ENCODE measurements around the gene ACTL6B.

ACTL6B gene

DNA sequence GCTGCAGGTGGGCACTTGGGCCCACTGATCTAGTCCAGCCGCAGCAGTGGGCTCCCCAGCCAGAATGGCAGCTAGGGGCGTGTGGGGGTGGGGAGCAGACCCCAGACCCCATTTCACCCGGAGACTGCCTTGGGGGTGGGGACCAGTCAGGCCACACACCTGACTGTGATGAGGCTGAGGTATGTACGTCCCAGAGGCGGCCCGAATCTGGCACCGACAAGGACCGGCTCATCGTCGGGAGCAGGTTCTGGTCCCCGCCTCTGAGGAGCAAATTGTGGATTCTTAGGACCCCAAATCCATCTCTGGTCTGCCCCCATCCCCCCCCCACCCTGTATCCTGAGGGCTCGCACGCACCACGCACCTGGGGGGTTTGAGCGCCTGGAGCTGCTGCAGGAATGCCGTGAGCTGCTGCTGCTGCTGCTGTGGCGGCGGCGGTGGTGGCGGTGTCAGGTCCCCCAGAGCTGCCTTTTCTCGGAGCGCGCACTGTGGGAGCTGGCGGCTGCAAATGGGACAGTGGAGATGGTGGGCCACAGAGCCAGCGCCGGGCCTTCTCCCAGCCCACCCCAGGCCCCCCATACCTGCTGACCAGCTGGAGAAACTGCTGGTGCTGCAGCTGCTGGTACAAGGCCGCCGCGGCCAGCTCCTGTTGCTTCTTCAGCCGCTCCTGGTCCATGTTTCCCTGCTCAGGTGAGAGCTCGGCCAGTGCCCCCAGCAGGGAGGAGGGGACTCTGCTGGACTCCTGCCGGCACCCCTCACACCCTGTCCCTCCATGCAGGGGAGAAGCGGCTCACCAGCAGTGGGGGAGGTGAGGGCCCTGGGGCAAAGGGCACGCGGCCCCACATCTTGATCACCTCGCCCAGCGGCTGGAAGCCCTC is 27.6 kb upstream of the ACTL6B start:
- DNase-seq = no peak

DNA sequence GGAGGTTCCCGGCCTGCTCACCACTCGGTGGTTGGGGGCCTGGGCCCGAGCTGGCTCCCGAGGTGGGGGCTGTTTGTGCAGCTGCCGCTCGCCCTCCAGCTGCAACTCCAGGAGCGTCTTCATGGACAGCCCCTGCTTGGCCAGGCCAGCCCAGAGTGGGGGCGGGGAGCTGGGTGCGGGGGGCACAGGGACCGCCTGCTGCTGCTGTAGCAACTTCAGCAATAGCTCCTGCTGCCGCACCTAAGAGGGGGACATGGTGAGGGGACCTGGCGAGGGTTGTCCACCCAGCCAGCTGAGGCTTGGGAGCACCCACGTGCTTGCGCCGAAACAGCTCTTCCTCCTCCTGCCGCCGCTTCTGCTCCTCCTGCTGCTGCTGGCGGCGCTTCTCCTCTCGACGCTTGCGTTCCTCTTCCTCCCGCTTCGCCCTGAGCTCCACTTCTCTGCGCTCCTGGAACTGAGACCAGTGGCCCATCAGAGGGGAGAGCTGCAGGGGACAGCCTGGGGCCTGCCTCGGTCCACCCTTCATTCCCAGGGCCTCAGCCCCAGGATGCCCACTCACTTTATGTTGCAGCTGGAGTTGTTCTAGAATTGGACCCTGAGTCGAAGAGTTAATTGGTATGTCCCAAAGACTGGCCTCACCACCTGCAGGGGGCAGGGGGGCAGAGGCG is 26.9 kb upstream of the ACTL6B start:
- DNase-seq = no peak

DNA sequence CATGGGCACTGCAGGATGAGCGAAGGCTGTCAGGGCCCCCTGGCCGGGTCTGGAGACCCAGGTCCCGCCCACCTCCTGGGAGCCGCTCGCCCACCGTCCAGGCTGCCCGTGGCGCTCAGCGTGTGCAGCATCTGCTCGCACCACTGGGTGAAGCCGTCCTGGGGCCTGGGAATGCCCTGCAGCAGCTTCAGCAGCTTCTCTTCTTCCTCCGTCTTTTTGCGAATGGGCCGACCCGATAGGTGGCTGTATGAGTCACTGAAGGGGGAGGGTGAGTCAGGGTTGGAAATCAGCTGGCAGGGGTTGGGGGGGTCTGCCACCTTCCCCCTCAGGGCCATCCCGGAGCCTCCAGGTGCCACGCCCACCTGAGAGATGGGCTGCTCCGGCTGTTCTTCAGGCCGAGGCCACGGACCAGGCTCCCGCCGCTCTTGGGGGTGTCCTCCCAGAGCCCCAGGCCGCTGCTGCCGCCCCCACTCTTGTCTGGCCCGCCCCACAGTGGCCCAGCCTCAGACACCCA is 26.0 kb upstream of the ACTL6B start:
- no peak for DNase-seq

DNA sequence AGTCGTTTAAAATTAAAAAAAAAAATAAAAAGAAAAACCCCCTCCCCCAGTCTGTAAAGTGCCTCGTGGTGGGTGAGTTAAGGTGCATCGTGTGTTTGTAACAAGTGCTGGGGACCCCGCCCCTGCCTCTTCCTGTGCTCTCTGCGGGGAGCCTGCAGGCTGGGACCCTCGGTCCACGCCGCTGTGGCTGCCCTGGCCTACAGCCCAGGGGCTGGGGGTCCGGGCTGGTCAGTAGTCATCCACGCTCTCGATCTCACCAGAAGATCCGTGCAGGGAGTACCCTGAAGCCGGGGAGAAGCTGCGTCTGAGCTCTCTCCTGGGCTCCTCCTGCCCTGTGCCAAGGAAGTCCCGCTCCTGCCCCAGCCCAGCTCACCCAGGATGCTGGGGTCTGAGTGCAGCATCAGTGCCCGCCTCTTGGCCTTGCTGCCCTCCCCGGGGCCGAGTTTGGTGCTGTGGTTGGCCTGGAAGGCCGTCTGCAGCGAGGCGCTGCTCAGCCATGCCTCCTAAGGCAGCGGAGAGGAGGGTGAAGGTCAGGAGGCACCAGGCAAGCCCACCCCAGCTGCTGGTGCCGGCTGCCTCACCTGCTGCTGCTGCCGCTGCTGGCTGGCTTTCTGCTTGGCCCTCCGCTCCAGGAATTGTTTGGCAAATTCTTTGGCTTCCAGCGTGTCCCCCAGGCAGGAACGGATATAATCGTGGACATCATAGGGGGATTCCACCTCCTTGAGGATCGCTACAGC is 25.4 kb upstream of the ACTL6B start:
- no peak for DNase-seq

DNA sequence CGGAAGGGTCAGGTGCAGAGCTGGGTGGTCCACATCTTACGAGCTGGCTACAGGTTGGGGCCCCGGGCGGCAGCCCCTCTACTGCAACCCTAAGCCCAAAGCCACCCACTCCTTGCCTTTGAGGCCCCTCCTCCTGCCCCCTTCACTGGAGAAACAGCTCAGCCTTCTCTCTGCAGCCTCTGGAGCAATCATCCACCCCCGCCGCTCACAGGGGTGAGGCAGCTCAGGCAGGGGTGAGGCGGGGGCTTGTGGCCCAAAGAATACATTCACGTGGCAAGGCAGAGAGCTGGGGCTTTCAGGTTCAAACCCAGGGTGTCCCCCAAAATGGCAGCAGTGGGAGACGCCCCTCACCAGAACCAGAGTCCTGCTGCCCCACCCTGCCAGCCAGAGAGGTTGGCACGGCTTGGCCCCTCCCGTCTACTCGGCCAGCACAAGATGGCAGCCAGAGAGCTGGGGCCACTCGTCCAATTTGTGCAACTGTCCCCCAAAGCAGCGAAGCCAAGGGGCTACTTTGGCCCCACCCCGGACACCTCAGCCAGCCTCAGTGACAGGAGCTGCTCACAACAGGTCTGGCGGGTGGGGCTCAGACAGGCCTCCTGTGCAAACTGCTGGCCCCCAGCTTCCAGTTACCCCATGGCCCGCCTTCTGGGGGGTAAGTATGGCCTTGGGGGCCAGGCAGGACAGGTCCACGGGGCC is 24.5 kb upstream of the ACTL6B start:
- DNase-seq = no peak

DNA sequence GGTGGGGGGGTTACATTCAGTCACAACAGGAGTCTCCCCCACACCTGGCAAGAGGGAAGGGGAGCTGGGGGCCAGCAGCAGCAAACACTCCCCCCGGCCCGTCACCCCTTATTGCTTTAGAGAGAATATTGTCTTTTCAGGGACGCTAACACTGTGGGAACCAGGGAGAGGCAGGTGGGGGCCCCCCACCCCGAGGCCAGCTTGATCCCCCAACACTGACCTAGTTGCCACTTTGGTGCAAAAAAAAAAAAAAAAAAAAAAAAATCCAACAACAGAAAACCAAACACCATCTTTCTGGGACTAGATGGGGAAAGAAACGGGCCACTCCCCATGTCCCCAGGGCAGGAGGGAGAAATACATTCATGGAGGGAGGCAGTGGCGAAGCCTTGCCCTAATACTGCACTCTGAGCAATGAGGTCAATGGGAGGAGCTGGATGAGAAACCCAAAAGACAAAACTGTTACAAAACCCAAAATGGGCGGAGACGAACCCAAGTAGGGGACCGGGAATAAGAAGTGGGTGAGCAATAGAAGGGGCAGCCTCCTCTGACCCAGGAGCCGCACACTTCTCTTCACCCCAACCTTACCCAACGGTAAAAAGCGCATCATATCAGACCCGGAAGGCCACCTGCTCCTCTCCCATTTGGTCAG is 23.8 kb upstream of the ACTL6B start:
- DNase-seq = no peak

DNA sequence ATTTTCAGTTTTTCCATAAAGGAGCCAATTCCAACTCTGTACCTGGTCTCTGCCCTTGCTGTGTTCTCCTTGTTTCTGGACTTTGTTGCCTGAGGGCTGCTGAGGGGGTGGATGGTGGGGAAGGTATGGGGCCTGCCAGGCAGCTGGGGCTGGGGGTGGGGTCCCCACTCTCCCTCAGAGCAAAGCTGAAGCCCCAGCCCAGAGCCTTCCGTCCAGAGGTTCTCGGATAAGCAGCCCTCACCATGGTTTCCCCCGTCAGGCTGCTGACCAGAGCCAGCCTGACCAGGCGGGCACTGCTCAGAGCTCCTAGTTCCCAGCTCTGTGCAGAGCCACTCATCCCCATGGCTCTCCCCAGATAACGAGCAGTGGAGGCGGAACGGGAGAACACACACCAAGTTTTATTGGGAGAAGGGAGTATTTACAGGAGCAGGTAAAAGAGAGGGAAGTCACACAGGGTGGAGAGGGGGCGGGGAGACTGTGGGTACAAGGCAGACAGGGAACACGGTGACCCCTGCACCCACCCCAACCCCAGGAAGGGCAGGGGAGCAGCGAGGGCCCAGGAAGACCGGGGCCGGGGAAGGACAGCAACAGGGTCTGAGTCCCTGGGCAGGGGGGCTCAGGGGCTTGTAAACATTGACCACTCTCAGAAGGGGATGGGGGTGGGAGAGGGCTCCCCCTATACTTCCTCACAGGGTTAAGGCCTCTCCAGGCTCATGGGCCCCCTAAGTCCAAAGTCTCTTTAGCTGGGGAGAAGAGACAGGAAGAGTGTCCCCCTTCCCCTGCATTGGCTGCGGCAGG is 23.1 kb upstream of the ACTL6B start:
- DNase-seq = no peak

DNA sequence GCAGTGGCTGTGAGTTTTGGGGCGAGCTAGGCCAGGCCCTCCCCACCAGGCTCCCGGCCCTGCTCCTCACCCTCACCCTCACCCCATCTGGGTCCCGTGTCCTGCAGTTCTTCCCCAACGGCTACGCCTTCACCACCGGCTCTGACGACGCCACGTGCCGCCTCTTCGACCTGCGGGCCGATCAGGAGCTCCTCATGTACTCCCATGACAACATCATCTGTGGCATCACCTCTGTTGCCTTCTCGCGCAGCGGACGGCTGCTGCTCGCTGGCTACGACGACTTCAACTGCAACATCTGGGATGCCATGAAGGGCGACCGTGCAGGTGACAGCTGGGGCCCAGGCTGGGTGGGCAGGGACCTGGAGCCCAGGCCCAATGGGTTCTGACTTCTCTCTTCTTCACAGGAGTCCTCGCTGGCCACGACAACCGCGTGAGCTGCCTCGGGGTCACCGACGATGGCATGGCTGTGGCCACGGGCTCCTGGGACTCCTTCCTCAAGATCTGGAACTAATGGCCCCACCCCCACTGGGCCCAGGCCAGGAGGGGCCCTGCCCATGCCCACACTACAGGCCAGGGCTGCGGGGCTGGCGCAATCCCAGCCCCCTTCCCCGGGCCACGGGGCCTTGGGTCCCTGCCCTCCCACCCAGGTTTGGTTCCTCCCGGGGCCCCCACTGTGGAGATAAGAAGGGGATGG is 22.2 kb upstream of the ACTL6B start:
- no peak for DNase-seq

DNA sequence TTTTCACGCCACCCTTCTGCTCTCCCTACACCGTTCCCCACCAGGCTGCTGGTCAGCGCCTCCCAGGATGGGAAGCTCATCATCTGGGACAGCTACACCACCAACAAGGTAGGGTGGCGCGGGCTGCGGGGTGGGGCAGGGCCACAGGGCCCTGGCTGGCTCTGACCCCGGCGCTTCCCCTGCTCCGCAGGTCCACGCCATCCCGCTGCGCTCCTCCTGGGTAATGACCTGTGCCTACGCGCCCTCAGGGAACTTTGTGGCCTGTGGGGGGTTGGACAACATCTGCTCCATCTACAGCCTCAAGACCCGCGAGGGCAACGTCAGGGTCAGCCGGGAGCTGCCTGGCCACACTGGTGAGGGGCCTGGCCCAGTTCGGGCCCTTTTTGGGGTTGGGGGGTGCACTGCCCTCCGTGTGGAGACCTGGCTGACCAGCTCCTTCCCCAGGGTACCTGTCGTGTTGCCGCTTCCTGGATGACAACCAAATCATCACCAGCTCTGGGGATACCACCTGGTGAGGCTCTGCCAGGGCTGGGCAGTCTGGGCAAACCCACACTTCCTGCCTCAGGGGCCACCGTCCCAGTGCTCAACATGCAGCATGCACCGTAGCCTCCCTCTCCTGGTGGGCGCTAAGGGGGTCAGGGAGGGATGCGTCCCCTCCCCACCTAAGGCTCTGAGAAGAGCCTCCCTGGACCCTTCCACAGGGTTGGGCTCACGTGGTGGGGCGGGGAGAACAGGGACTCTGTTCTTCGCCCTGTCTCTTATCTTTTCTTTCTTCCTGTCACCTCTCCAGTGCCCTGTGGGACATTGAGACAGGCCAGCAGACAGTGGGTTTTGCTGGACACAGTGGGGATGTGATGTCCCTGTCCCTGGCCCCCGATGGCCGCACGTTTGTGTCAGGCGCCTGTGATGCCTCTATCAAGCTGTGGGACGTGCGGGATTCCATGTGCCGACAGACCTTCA is 21.3 kb upstream of the ACTL6B start:
- DNase-seq = no peak

DNA sequence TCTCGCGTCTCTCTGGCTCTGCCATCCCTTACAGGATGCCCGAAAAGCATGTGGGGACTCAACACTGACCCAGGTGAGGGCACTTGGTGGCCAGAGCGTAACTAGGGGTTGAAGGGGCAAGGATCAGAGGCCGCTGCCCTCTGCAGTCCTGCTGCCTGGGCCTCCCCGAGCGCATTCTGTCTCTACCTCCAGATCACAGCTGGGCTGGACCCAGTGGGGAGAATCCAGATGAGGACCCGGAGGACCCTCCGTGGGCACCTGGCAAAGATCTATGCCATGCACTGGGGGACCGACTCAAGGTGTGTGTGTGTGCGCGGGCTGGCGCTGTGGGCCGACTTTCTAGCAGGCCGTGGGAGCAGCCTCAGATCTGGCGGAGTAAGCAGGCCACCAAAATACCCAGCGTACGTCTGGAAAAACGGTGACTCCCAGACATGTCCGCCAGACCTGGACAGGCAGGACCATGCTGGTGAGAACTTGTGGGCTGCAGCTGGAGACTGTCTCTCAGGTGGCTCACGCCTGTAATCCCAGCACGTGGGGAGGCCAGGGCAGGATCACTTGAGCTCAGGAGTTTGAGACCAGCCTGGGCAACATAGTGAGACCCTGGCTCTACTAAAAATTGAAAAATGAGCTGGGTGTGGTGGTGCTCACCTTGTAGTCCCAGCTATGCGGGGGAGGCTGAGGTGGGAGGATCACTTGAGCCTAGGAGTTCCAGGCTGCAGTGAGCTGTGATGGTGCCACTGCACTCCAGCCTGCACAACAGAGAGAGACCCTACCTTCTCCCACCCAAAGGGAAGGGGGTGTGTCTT is 20.5 kb upstream of the ACTL6B start:
- no peak for DNase-seq

DNA sequence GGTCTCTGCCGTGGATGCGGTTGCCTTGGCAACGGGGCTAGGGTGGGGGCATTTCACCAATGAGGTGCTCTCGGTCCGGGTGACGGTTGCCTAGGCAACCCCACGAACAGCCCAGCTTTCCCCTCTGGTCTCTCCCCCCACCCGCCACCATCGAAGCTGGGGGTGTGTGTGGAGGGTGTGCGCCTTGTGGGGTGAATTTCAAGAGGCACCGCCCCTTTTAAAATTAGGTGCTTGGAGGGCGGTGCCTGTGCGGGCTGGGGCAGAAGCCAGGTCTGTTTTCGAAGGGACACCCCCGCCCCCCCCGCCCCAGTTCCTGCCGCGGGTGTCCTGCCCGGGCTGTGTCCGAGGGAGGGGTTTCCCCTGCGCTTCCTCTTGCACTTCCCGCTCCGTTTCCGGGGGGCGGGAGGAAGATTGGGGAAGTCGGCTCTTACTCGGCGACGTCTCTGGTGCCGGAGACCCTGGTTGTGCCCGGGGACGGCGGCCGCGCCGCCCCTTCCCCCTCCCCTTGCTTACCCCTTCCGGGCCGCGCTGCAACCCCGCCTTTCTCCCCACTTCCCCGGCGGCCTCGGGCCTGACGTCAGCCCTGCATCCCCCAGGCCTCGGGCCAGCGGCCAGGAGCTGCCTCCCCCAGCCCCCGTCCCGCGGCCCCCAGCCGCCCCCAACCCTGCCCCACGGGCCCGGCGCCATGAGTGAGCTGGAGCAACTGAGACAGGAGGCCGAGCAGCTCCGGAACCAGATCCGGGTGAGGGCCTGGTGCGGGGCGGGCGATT is 19.5 kb upstream of the ACTL6B start:
- DNase-seq = peak; percentile 96

DNA sequence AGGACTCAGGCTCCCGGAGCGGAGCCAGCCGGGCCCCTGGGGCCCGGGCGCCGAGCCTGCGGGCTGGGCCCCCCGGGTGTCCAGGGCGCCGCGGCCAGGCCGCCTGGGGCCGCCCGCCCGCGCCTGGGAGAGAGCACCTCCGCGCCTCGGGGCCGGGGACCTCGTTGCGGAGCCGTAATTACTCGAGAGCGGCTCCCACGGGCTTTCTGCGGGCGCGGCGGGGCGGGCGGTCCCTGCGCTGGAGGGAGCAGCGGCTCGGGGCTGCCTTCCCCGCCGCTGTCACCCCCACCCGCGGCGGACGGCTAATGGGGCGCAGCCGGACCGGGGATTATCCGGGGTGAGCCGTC is 18.8 kb upstream of the ACTL6B start:
- no peak for DNase-seq

DNA sequence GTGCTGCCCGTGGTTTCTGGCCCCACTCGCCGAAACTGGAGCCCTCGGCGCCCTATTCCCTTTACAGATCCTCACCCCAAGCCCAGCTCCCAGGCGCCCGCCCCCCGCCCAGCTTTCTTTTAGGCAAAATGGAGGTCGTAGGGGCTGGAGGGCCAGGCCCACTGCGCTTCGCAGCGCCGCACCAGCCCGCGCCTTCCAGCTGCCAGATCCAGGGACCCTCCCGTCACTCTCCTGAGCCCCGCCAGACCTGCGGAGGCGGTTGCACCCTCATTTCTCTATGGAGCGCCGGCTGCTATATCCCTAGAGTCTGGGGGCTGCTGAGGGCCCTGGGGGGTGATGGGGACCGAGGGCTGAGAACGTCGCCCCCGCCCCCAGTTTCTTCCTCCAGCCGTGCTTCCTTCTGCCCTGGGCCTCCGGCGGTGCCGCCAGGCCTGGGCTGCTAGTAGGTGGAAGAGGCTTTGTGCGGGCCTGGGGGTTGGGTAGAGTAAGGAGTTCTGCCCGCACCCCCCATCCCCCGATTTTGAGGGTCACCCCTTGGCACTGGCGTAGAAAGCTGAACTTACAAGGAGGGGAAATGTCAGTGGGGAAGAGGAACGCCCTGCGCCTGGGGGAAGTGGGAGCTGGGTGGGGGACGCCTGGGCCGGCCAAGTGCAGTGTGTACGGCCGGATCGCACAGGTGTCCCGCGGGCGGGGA is 18.3 kb upstream of the ACTL6B start:
- no peak for DNase-seq

DNA sequence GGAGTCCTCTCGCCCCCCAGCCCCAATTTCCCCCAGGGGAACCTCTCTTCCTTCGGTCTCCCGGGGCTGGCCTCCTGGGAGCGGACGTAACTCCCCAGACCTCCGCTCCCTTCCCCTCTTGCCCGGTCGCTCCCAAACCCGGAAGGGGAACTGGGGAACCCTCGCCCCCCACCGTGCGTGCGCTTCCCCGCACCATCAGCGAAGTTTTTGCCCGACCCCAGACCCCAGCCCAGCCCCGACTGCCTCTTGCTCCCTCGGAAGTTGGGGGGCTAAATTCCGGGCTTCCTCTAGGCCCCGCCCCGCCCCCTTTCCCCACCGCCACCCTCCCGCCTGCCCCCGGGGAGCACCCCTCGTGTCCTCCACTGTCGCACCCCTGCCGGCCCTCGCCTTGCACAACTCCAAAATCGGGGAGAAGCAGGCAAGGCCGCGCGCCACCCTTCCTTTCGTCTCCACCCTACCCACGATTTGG is 17.7 kb upstream of the ACTL6B start:
- no peak for DNase-seq

DNA sequence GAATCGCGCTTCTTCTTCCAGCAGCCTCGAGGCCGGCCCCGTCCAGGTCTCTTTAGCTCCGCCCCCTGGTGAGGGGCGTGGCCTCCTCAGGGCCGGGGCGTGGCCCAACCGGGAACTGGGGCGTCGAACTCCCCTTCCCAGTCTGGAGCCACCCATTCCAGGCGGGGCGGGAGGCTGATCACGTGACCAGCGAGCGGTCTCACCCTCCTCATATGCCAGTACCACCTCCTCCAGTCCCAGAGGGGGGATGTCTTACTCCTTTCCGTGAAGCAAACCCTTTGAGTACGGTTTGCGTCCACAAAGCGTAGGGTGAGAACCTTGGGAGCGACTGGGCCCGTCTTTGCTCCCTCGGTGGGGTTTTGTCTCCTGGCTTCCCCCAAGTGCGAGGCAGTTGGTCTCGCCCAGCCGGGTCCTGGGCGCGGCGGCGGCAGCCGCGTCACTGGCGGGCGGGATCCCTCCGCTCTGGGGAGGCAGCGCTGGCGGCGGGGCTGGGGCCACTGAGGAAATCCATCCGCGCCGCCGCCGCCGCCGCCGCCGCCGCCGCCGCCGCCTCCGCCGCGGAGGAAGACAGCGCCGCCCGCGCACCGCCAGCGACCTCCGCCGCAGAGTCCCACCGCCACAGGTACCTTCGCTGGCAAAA is 17.2 kb upstream of the ACTL6B start, which contains the start of gene GNB2:
GNB2 (plus strand) TSS at position 439 of the 640 bp plus-strand sequence. CDS start 2,526 bp downstream, outside the sequence.
- DNase-seq = peak; percentile 94

All from effector CD4-positive, alpha-beta T cell (primary cell).